GM19025 (cell line): ENCODE data around the gene CD164L2.
"Not testable (repeated sequence)": the region's sequence is repeated elsewhere in the genome, so short reads cannot be mapped to it uniquely, and the experiment has no call there.

ENCODE experiments used
- ATAC-seq: cut with Tn5 transposase; IDR thresholded peaks from one replicate; pipeline ENCODE4 v1.9.1; 2021; ENCODE audit warnings: mild to moderate bottlenecking, low read depth, moderate library complexity; ENCODE audit not compliant: unreplicated experiment

Gene CD164L2

GRCh38 chr1:27383039-27383605 lies at the start of gene CD164L2:
Gene CD164L2, minus strand, starts transcription at chr1:27383333. Its CDS starts 94 bp downstream, at chr1:27383239.
- ATAC-seq = no peak

- not testable (repeated sequence) for ATAC-seq
These were observed 49.6 kb upstream of the CD164L2 start for GRCh38 chr1:27432725-27433124.

- no peak for ATAC-seq
These were observed 48.4 kb upstream of the CD164L2 start for GRCh38 chr1:27431601-27431940.

- no peak for ATAC-seq
These were observed 47.9 kb upstream of the CD164L2 start for GRCh38 chr1:27430903-27431600.

- no peak for ATAC-seq
These were observed 45.9 kb upstream of the CD164L2 start for GRCh38 chr1:27429029-27429425.

GRCh38 chr1:27428316-27429028 lies 45.3 kb upstream of the CD164L2 start:
- ATAC-seq = no peak

GRCh38 chr1:27427816-27428315 lies 44.7 kb upstream of the CD164L2 start:
- no peak for ATAC-seq

- ATAC-seq = no peak
These were observed 44.2 kb upstream of the CD164L2 start for GRCh38 chr1:27427329-27427728.

- ATAC-seq = no peak
These were observed 40.6 kb upstream of the CD164L2 start for GRCh38 chr1:27423709-27424108.

GRCh38 chr1:27418326-27419185 lies 35.4 kb upstream of the CD164L2 start:
- peak; percentile 85 for ATAC-seq

GRCh38 chr1:27417713-27418112 lies 34.6 kb upstream of the CD164L2 start:
- no peak for ATAC-seq

- ATAC-seq = no peak
These were observed 33.4 kb upstream of the CD164L2 start for GRCh38 chr1:27416387-27417111.

GRCh38 chr1:27414091-27414490 lies 31.0 kb upstream of the CD164L2 start:
- ATAC-seq = no peak

GRCh38 chr1:27413004-27413403 lies 29.9 kb upstream of the CD164L2 start:
- ATAC-seq = no peak

GRCh38 chr1:27412502-27412901 lies 29.4 kb upstream of the CD164L2 start:
- ATAC-seq = no peak

GRCh38 chr1:27410709-27411108 lies 27.6 kb upstream of the CD164L2 start:
- no peak for ATAC-seq

- ATAC-seq = no peak
These were observed 26.5 kb upstream of the CD164L2 start for GRCh38 chr1:27409669-27410068.

- ATAC-seq = no peak
These were observed 25.0 kb upstream of the CD164L2 start for GRCh38 chr1:27408151-27408550.

GRCh38 chr1:27406791-27407190 lies 23.7 kb upstream of the CD164L2 start:
- not testable (repeated sequence) for ATAC-seq

- ATAC-seq = no peak
These were observed 23.2 kb upstream of the CD164L2 start for GRCh38 chr1:27406362-27406680.
